Endothelial cell of umbilical vein (primary cell): ENCODE measurements around the gene C10orf71. TPM values are rescaled to one million over a fixed set of nuclear protein-coding genes. Genes with fewer than 3 reads are reported as not detected.

Experiments
- BruUV-seq: library from RNA; stranded (reverse); fragments of 400-500 nt; replicated peaks from 2 replicates; lab custom pipeline; 2021; lab: Mats Ljungman, UMichigan
- CTCF ChIA-PET: fragments of 300-600, 350-600 bp; sonication (Branson Sonifier 250); formaldehyde crosslinking; loops from one replicate; lab custom pipeline; 2021; ENCODE audit warnings: antibody characterized with exemption, inconsistent platforms; lab: Charles Lee
- POLR2A ChIA-PET: fragments of 300-600, 350-600 bp; sonication (Branson Sonifier 250); formaldehyde crosslinking; loops from one replicate; lab custom pipeline; 2021; ENCODE audit warnings: antibody characterized with exemption, inconsistent platforms; lab: Charles Lee
- DNase-seq: peaks from one replicate; pipeline ENCODE4 v3.0.0-alpha.2; 2011; ENCODE audit warnings: low read depth, low spot score
- FAIRE-seq: peaks from 2 replicates; lab custom pipeline; 2011; peaks lifted over from hg19 to GRCh38; lab: Jason Lieb, UNC
- H2AFZ ChIP-seq: 2 replicates; pipeline ENCODE4 v1.6.0; 2012; ENCODE audit warnings: low read depth, low read length, control low read depth, inconsistent platforms
- H3K27ac ChIP-seq: 2 replicates; pipeline ENCODE4 v1.5.1; 2011; ENCODE audit warnings: low read depth, mild to moderate bottlenecking, control low read depth, low read length, moderate library complexity; ENCODE audit not compliant: insufficient read depth
- H3K27me3 ChIP-seq, 2 experiments: 2 replicates each; pipeline versions ENCODE4 v1.6.0 to v1.6.1; 2011; ENCODE audit warnings: low read length in 2 of 2, mixed read lengths in 1 of 2; ENCODE audit not compliant: control insufficient read depth in 2 of 2, insufficient read depth in 2 of 2
- H3K36me3 ChIP-seq, 2 experiments: 2 replicates in 1 of 2; 3 replicates in 1 of 2; pipeline ENCODE4 v1.5.1; 2011; ENCODE audit warnings: low read length in 2 of 2, mild to moderate bottlenecking in 1 of 2, moderate library complexity in 1 of 2; ENCODE audit not compliant: control insufficient read depth in 2 of 2, insufficient read depth in 2 of 2; ENCODE audit errors: extremely low read depth in 1 of 2
- H3K4me1 ChIP-seq: 3 replicates; pipeline ENCODE4 v1.5.1; 2011; ENCODE audit warnings: mild to moderate bottlenecking, low read length; ENCODE audit not compliant: control insufficient read depth, insufficient read depth; ENCODE audit errors: extremely low read depth
- H3K4me2 ChIP-seq: 2 replicates; pipeline ENCODE4 v1.6.1; 2011; ENCODE audit warnings: low read length, control low read depth, mixed read lengths; ENCODE audit not compliant: insufficient read depth
- H3K4me3 ChIP-seq, 3 experiments: fragments of 200-600 bp in 1 of 3; sonication (generic), shearing (Covaris generic) in 1 of 3; replicated peaks in 1 of 3; 2 replicates each; pipeline ENCODE4 v1.5.1; 2011 to 2016; ENCODE audit warnings: control low read depth in 3 of 3, low read length in 3 of 3, mild to moderate bottlenecking in 2 of 3, inconsistent platforms in 1 of 3, low read depth in 1 of 3, moderate library complexity in 1 of 3; ENCODE audit not compliant: insufficient read depth in 1 of 3
- H3K79me2 ChIP-seq: 2 replicates; pipeline ENCODE4 v1.6.0; 2012; ENCODE audit warnings: low read length, inconsistent platforms; ENCODE audit not compliant: control insufficient read depth, insufficient read depth
- H3K9ac ChIP-seq: replicated peaks from 2 replicates; pipeline ENCODE3; 2011; ENCODE audit warnings: low read length, control low read depth; ENCODE audit not compliant: insufficient read depth; ENCODE audit errors: extremely low read depth
- H3K9me1 ChIP-seq: replicated peaks from 3 replicates; pipeline ENCODE4 v1.6.0; 2011; ENCODE audit warnings: mild to moderate bottlenecking, low read length; ENCODE audit not compliant: control insufficient read depth, insufficient read depth; ENCODE audit errors: extremely low read depth
- H3K9me3 ChIP-seq: replicated peaks from 2 replicates; pipeline ENCODE4 v1.5.1; 2012; ENCODE audit warnings: low read length, inconsistent platforms; ENCODE audit not compliant: control insufficient read depth, insufficient read depth
- H4K20me1 ChIP-seq: replicated peaks from 2 replicates; pipeline ENCODE3; 2011; ENCODE audit warnings: mild to moderate bottlenecking, low read length; ENCODE audit not compliant: control insufficient read depth, insufficient read depth; ENCODE audit errors: extremely low read depth
- CTCF ChIP-seq, 2 donors: IDR thresholded peaks; 1 replicate in 1 of 2; 2 replicates in 1 of 2; pipeline ENCODE4 v1.5.1; 2011; ENCODE audit warnings: low read length in 2 of 2, mild to moderate bottlenecking in 2 of 2, moderate library complexity in 2 of 2, control low read depth in 1 of 2, inconsistent platforms in 1 of 2, low read depth in 1 of 2; ENCODE audit not compliant: insufficient read depth in 1 of 2; ENCODE audit errors: extremely low read depth in 1 of 2
- EZH2 ChIP-seq: IDR thresholded peaks from 2 replicates; pipeline ENCODE4 v1.6.1; 2012; ENCODE audit warnings: borderline replicate concordance, low read depth, mild to moderate bottlenecking, moderate library complexity, low read length, inconsistent platforms; ENCODE audit not compliant: severe bottlenecking
- FOS ChIP-seq: IDR thresholded peaks from 2 replicates; pipeline ENCODE4 v1.6.1; 2011; ENCODE audit warnings: mild to moderate bottlenecking, low read length, moderate library complexity, borderline replicate concordance; ENCODE audit not compliant: insufficient read depth
- GATA2 ChIP-seq: IDR thresholded peaks from 2 replicates; pipeline ENCODE4 v1.7.0; 2011; ENCODE audit warnings: low read depth, mild to moderate bottlenecking, moderate library complexity, mixed read lengths, low read length; ENCODE audit not compliant: insufficient read length, insufficient read depth
- JUN ChIP-seq: IDR thresholded peaks from 2 replicates; pipeline ENCODE4 v1.6.1; 2011; ENCODE audit warnings: borderline replicate concordance, low read depth; ENCODE audit not compliant: insufficient read length, insufficient read depth
- MAX ChIP-seq: IDR thresholded peaks from 2 replicates; pipeline ENCODE4 v1.6.1; 2011; ENCODE audit not compliant: insufficient read depth, insufficient read length
- MYC ChIP-seq: IDR thresholded peaks from one replicate; pipeline ENCODE4 v1.6.1; 2011; ENCODE audit warnings: mild to moderate bottlenecking, low read depth, low read length
- POLR2A ChIP-seq: IDR thresholded peaks from 2 replicates; pipeline ENCODE4 v1.6.1; 2012; ENCODE audit warnings: low read depth, mild to moderate bottlenecking, control low read depth, low read length
- POLR2AphosphoS5 ChIP-seq: IDR thresholded peaks from 2 replicates; pipeline ENCODE4 v1.6.1; 2012; ENCODE audit warnings: low read depth, mild to moderate bottlenecking, control low read depth, low read length, moderate library complexity; ENCODE audit not compliant: insufficient read depth
- dilution Hi-C: fragments of 300-500 bp; cut with MboI; formaldehyde crosslinking; loops from one replicate; pipeline ENCODE4 v1.15.0; 2019; ENCODE audit warnings: low sequenced_read_pairs; ENCODE audit not compliant: extremely low pct_ligation_motif_present
- intact Hi-C: fragments of 100-400 bp; cut with micrococcal nuclease; formaldehyde crosslinking; loops from one replicate; pipeline ENCODE4 v1.10.0; 2022
- polyA plus RNA-seq, 4 experiments: library from polyadenylated mRNA; depleted of rRNA in 3 of 4; stranded (reverse) in 3 of 4; unstranded in 1 of 4; fragments of >200 nt; gene quantifications; 2 replicates each; pipeline versions ENCODE4 v1.2.1 to v1.2.3, GENCODE V29; 2011 to 2012; ENCODE audit warnings: missing spikeins in 1 of 4
- total RNA-seq: library from RNA; stranded (reverse); gene quantifications from 2 replicates; pipeline ENCODE4 v1.2.3, GENCODE V29; 2021

C10orf71 gene
- total and polyA plus RNA-seq, 2 donors (not counting 3 experiments of a cell fraction or from before 2014, with no cell fraction given): not detected

- Histone ChIP-seq H3K4me1 (peaks cover 7% of the 10 kb centered on the region), H3K36me3 (no peaks in the 10 kb centered on the region), H3K4me2 (no peak overlapping the region), H2AFZ (no peak overlapping the region), H4K20me1 (no peaks in the 10 kb centered on the region), H3K9me3 (no peaks in the 10 kb centered on the region), H3K4me3 (no peak overlapping the region), H3K9me1 (no peaks in the 10 kb centered on the region), H3K9ac (no peak overlapping the region), H3K79me2 (no peaks in the 10 kb centered on the region), H3K27me3 (no peaks in the 10 kb centered on the region), H3K27ac (no peak overlapping the region)
- BruUV-seq: no TSS peak
- TF ChIP-seq MYC (no peak), JUN (no peak), MAX (no peak), POLR2A (no peak), FOS (no peak), CTCF (IDR thresholded peaks at IDR 0.05; ENCODE audit: extremely low read depth in 1 of 2, insufficient read depth in 1 of 2, low read depth in 1 of 2, low read length in 2 of 2) (no peak), POLR2AphosphoS5 (no peak), EZH2 (no peak), GATA2 (no peak)
- DNase-seq (no peak), FAIRE-seq (no peak)
- CTCF ChIA-PET: no interaction called here
- POLR2A ChIA-PET: no interaction called here
- intact Hi-C loops: no loop called here
- dilution Hi-C loops: no loop called here
These were observed 67.5 kb downstream of the C10orf71 start for GRCh38 chr10:49366460-49366859.
